Measurements from ENCODE around the gene MME. TPM values are rescaled to one million over a fixed set of nuclear protein-coding genes. Genes with fewer than 3 reads are reported as not detected.

Gene MME
- total RNA-seq, 2 donors from 2014 or later = not detected

GRCh38 chr3:155164306-155164705 lies 84.2 kb downstream of the MME start:
- Mint-ChIP-seq H3K4me3 (no peak overlapping the region), H3K27me3 (ENCODE audit: low read depth) (no peaks in the 10 kb centered on the region), H3K4me1 (ENCODE audit: low read depth) (no peaks in the 10 kb centered on the region), H3K9me3 (no peaks in the 10 kb centered on the region), H3K36me3 (ENCODE audit: insufficient read depth in 2 of 2) (no peaks in the 10 kb centered on the region), H3K27ac (no peak overlapping the region)
- ATAC-seq (replicated peaks in 1 of 2) (no peak), DNase-seq (no peak)

GRCh38 chr3:155166441-155166840 lies 86.3 kb downstream of the MME start:
- H3K4me3 Mint-ChIP-seq = no peak overlapping the region
- no peaks in the 10 kb centered on the region for H3K9me3 Mint-ChIP-seq
- no peaks in the 10 kb centered on the region for H3K27me3 Mint-ChIP-seq (ENCODE audit: low read depth)
- H3K36me3 Mint-ChIP-seq (ENCODE audit: insufficient read depth in 2 of 2) = no peaks in the 10 kb centered on the region
- no peaks in the 10 kb centered on the region for H3K4me1 Mint-ChIP-seq (ENCODE audit: low read depth)
- DNase-seq = no peak
- no peak for ATAC-seq (replicated peaks in 1 of 2)
- H3K27ac Mint-ChIP-seq = no peak overlapping the region

GRCh38 chr3:155169197-155169596 lies 89.1 kb downstream of the MME start:
- no peaks in the 10 kb centered on the region for H3K36me3 Mint-ChIP-seq (ENCODE audit: insufficient read depth in 2 of 2)
- ATAC-seq (replicated peaks in 1 of 2) = no peak
- H3K4me1 Mint-ChIP-seq (ENCODE audit: low read depth) = no peaks in the 10 kb centered on the region
- no peak overlapping the region for H3K4me3 Mint-ChIP-seq
- H3K9me3 Mint-ChIP-seq = no peaks in the 10 kb centered on the region
- H3K27me3 Mint-ChIP-seq (ENCODE audit: low read depth) = no peaks in the 10 kb centered on the region
- DNase-seq = no peak
- H3K27ac Mint-ChIP-seq = no peak overlapping the region

- no peaks in the 10 kb centered on the region for H3K36me3 Mint-ChIP-seq (ENCODE audit: insufficient read depth in 2 of 2)
- H3K4me1 Mint-ChIP-seq (ENCODE audit: low read depth) = no peaks in the 10 kb centered on the region
- no peak overlapping the region for H3K27ac Mint-ChIP-seq
- no peak overlapping the region for H3K4me3 Mint-ChIP-seq
- H3K27me3 Mint-ChIP-seq (ENCODE audit: low read depth) = no peaks in the 10 kb centered on the region
- no peaks in the 10 kb centered on the region for H3K9me3 Mint-ChIP-seq
- ATAC-seq (replicated peaks in 1 of 2) (no peak), DNase-seq (no peak)
Observed at GRCh38 chr3:155173771-155174170, 93.7 kb downstream of the MME start.

GRCh38 chr3:155178810-155179436 lies 98.8 kb downstream of the MME start:
- ATAC-seq (replicated peaks in 1 of 2) = no peak
- no peak overlapping the region for H3K4me3 Mint-ChIP-seq
- H3K9me3 Mint-ChIP-seq = no peaks in the 10 kb centered on the region

GRCh38 chr3:155179437-155179827 lies 99.3 kb downstream of the MME start:
- no peak overlapping the region for H3K27ac Mint-ChIP-seq
- no peak overlapping the region for H3K4me3 Mint-ChIP-seq
- H3K9me3 Mint-ChIP-seq = no peaks in the 10 kb centered on the region
- no peak for DNase-seq
- peaks cover 6% of the 10 kb centered on the region for H3K4me1 Mint-ChIP-seq (ENCODE audit: low read depth)
- no peak for ATAC-seq (replicated peaks in 1 of 2)
- no peaks in the 10 kb centered on the region for H3K27me3 Mint-ChIP-seq (ENCODE audit: low read depth)
- H3K36me3 Mint-ChIP-seq (ENCODE audit: insufficient read depth in 2 of 2) = no peaks in the 10 kb centered on the region

More at GRCh38 chr3:155178810-155179436, 98.8 kb downstream of the MME start:
- no peak overlapping the region for H3K27ac Mint-ChIP-seq
- H3K4me1 Mint-ChIP-seq (ENCODE audit: low read depth) = peaks cover under 1% of the 10 kb centered on the region
- no peaks in the 10 kb centered on the region for H3K36me3 Mint-ChIP-seq (ENCODE audit: insufficient read depth in 2 of 2)
- DNase-seq = no peak
- no peaks in the 10 kb centered on the region for H3K27me3 Mint-ChIP-seq (ENCODE audit: low read depth)

GRCh38 chr3:155179966-155180757 lies 100.0 kb downstream of the MME start:
- Mint-ChIP-seq H3K27ac (no peak overlapping the region), H3K9me3 (no peaks in the 10 kb centered on the region), H3K4me3 (no peak overlapping the region), H3K4me1 (ENCODE audit: low read depth) (peaks cover 7% of the 10 kb centered on the region), H3K36me3 (ENCODE audit: insufficient read depth in 2 of 2) (no peaks in the 10 kb centered on the region), H3K27me3 (ENCODE audit: low read depth) (no peaks in the 10 kb centered on the region)
- ATAC-seq (replicated peaks in 1 of 2) (no peak), DNase-seq (no peak)

GRCh38 chr3:155182467-155182866 lies 102.3 kb downstream of the MME start:
- Mint-ChIP-seq H3K4me3 (no peak overlapping the region), H3K27ac (no peak overlapping the region), H3K36me3 (ENCODE audit: insufficient read depth in 2 of 2) (no peaks in the 10 kb centered on the region), H3K9me3 (no peaks in the 10 kb centered on the region), H3K27me3 (ENCODE audit: low read depth) (no peaks in the 10 kb centered on the region), H3K4me1 (ENCODE audit: low read depth) (peaks cover 7% of the 10 kb centered on the region)
- ATAC-seq (replicated peaks in 1 of 2) (no peak), DNase-seq (no peak)

GRCh38 chr3:155184011-155184410 lies 103.9 kb downstream of the MME start:
- no peak overlapping the region for H3K4me3 Mint-ChIP-seq
- no peak overlapping the region for H3K27ac Mint-ChIP-seq
- peaks cover 7% of the 10 kb centered on the region for H3K4me1 Mint-ChIP-seq (ENCODE audit: low read depth)
- no peaks in the 10 kb centered on the region for H3K27me3 Mint-ChIP-seq (ENCODE audit: low read depth)
- no peaks in the 10 kb centered on the region for H3K36me3 Mint-ChIP-seq (ENCODE audit: insufficient read depth in 2 of 2)
- H3K9me3 Mint-ChIP-seq = no peaks in the 10 kb centered on the region
- DNase-seq (no peak), ATAC-seq (replicated peaks in 1 of 2) (no peak)

GRCh38 chr3:155185631-155186071 lies 105.5 kb downstream of the MME start:
- H3K4me3 Mint-ChIP-seq = no peak overlapping the region
- no peak for ATAC-seq (replicated peaks in 1 of 2)
- no peaks in the 10 kb centered on the region for H3K36me3 Mint-ChIP-seq (ENCODE audit: insufficient read depth in 2 of 2)
- H3K27me3 Mint-ChIP-seq (ENCODE audit: low read depth) = no peaks in the 10 kb centered on the region
- peaks cover 7% of the 10 kb centered on the region for H3K4me1 Mint-ChIP-seq (ENCODE audit: low read depth)
- H3K9me3 Mint-ChIP-seq = no peaks in the 10 kb centered on the region
- H3K27ac Mint-ChIP-seq = no peak overlapping the region
- no peak for DNase-seq

- Mint-ChIP-seq H3K9me3 (no peaks in the 10 kb centered on the region), H3K36me3 (ENCODE audit: insufficient read depth in 2 of 2) (no peaks in the 10 kb centered on the region), H3K27ac (no peak overlapping the region), H3K4me1 (ENCODE audit: low read depth) (peaks cover 7% of the 10 kb centered on the region), H3K27me3 (ENCODE audit: low read depth) (no peaks in the 10 kb centered on the region), H3K4me3 (no peak overlapping the region)
- ATAC-seq (replicated peaks in 1 of 2) (no peak), DNase-seq (no peak)
Observed at GRCh38 chr3:155188031-155188430, 107.9 kb downstream of the MME start.

GRCh38 chr3:155189478-155189877 lies 109.4 kb downstream of the MME start:
- Mint-ChIP-seq H3K27me3 (ENCODE audit: low read depth) (no peaks in the 10 kb centered on the region), H3K4me1 (ENCODE audit: low read depth) (peaks cover under 1% of the 10 kb centered on the region), H3K36me3 (ENCODE audit: insufficient read depth in 2 of 2) (no peaks in the 10 kb centered on the region), H3K27ac (no peak overlapping the region), H3K4me3 (no peak overlapping the region), H3K9me3 (no peaks in the 10 kb centered on the region)
- DNase-seq (no peak), ATAC-seq (replicated peaks in 1 of 2) (no peak)

GRCh38 chr3:155190691-155191090 lies 110.6 kb downstream of the MME start:
- DNase-seq (no peak), ATAC-seq (replicated peaks in 1 of 2) (no peak)
- no peaks in the 10 kb centered on the region for H3K4me1 Mint-ChIP-seq (ENCODE audit: low read depth)
- H3K9me3 Mint-ChIP-seq = no peaks in the 10 kb centered on the region
- H3K27ac Mint-ChIP-seq = no peak overlapping the region
- no peaks in the 10 kb centered on the region for H3K36me3 Mint-ChIP-seq (ENCODE audit: insufficient read depth in 2 of 2)
- no peaks in the 10 kb centered on the region for H3K27me3 Mint-ChIP-seq (ENCODE audit: low read depth)
- H3K4me3 Mint-ChIP-seq = no peak overlapping the region
